ENCODE data around the gene NELFCD. TPM values are rescaled to one million over a fixed set of nuclear protein-coding genes. Genes with fewer than 3 reads are reported as not detected.

NELFCD gene
- polyA plus RNA-seq, 1 donor from 2014 or later: 88.7 TPM

DNA sequence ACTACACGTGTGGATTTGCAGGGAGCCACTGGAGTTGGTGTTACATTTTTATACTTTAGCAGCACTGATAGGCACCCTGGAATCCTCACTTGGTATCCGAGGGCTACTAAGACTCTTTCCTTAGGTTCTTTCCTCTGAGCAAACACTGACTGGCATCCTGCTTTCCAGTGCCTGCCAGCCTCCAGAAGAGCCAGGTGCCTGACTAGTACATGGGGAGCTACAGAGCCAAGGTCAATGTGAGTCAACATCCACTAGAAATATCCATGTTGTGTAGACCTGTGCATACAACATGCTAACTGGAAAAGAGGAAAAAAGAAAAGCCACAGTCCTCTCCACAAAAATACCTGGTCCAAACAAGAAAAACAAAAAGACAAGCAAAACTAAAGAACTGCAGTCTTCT lies 44.0 kb downstream of the NELFCD start:
- Histone ChIP-seq H3K36me3 (ENCODE audit: insufficient read depth, low read length) (peaks cover 16% of the 10 kb centered on the region), H3K79me2 (replicated peaks; ENCODE audit: insufficient read depth, low read length) (peaks cover 33% of the 10 kb centered on the region), H3K9me3 (ENCODE audit: low read length) (no peaks in the 10 kb centered on the region), H3K9ac (ENCODE audit: low read length) (no peak overlapping the region), H3K27ac (ENCODE audit: low read length) (no peak overlapping the region), H4K20me1 (ENCODE audit: insufficient read depth) (no peaks in the 10 kb centered on the region), H3K4me2 (ENCODE audit: low read length) (no peak overlapping the region), H3K9me2 (ENCODE audit: insufficient read depth, low read length) (no peaks in the 10 kb centered on the region), H3K27me3 (ENCODE audit: insufficient read depth, low read depth, low read length) (no peaks in the 10 kb centered on the region), H3K4me3 (ENCODE audit: low read length) (no peak overlapping the region), H3F3A (ENCODE audit: insufficient read depth, low read length, poor library complexity, severe bottlenecking) (no peaks in the 10 kb centered on the region), H2AFZ (ENCODE audit: low read depth, low read length) (no peak overlapping the region)
- TF ChIP-seq EP300 (conservative IDR thresholded peaks at IDR 0.05; ENCODE audit: poor library complexity, severe bottlenecking): no peak
- no peak for TF ChIP-seq MXI1 (conservative IDR thresholded peaks at IDR 0.05; ENCODE audit: poor library complexity, severe bottlenecking)
- no peak for TF ChIP-seq TAF1 (IDR thresholded peaks at IDR 0.05; ENCODE audit: low read depth)

DNA sequence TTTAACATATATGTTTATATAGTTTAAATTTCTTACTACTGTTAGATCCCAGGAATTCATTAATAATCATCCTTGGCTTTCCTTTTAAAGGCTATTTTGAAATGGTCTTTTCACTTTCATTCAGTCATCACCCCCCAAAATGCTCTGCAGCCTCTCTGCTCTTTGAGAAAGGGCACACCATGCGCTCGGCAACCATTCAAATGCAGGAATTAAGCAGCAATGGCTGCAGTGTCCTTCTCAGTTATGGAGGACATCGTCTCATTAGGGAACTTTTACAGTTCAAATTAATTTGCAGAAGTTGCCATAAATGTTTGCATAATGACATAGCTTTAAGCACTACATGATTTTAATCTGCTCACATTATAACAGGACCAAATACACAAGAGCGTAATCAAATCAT lies 44.5 kb downstream of the NELFCD start:
- Histone ChIP-seq H2AFZ (ENCODE audit: low read depth, low read length) (no peak overlapping the region), H3K9me2 (ENCODE audit: insufficient read depth, low read length) (no peaks in the 10 kb centered on the region), H3K27me3 (ENCODE audit: insufficient read depth, low read depth, low read length) (no peaks in the 10 kb centered on the region), H3K9me3 (ENCODE audit: low read length) (no peaks in the 10 kb centered on the region), H3K9ac (ENCODE audit: low read length) (no peak overlapping the region), H3K27ac (ENCODE audit: low read length) (no peak overlapping the region), H3K4me3 (ENCODE audit: low read length) (no peak overlapping the region), H4K20me1 (ENCODE audit: insufficient read depth) (no peaks in the 10 kb centered on the region), H3F3A (ENCODE audit: insufficient read depth, low read length, poor library complexity, severe bottlenecking) (no peaks in the 10 kb centered on the region), H3K79me2 (replicated peaks; ENCODE audit: insufficient read depth, low read length) (peaks cover 33% of the 10 kb centered on the region), H3K36me3 (ENCODE audit: insufficient read depth, low read length) (peaks cover 16% of the 10 kb centered on the region), H3K4me2 (ENCODE audit: low read length) (no peak overlapping the region)
- TF ChIP-seq POLR2AphosphoS5 (IDR thresholded peaks at IDR 0.05) (no peak), TAF1 (IDR thresholded peaks at IDR 0.05; ENCODE audit: low read depth) (no peak), RAD21 (conservative IDR thresholded peaks at IDR 0.05) (no peak), SMC3 (conservative IDR thresholded peaks at IDR 0.05; ENCODE audit: poor library complexity) (no peak), EP300 (conservative IDR thresholded peaks at IDR 0.05; ENCODE audit: poor library complexity, severe bottlenecking) (no peak), MXI1 (conservative IDR thresholded peaks at IDR 0.05; ENCODE audit: poor library complexity, severe bottlenecking) (no peak), EZH2 (IDR thresholded peaks at IDR 0.05; ENCODE audit: borderline replicate concordance, insufficient read depth, low read length, poor library complexity, severe bottlenecking) (no peak)
- TF ChIP-seq, protein P1, sequence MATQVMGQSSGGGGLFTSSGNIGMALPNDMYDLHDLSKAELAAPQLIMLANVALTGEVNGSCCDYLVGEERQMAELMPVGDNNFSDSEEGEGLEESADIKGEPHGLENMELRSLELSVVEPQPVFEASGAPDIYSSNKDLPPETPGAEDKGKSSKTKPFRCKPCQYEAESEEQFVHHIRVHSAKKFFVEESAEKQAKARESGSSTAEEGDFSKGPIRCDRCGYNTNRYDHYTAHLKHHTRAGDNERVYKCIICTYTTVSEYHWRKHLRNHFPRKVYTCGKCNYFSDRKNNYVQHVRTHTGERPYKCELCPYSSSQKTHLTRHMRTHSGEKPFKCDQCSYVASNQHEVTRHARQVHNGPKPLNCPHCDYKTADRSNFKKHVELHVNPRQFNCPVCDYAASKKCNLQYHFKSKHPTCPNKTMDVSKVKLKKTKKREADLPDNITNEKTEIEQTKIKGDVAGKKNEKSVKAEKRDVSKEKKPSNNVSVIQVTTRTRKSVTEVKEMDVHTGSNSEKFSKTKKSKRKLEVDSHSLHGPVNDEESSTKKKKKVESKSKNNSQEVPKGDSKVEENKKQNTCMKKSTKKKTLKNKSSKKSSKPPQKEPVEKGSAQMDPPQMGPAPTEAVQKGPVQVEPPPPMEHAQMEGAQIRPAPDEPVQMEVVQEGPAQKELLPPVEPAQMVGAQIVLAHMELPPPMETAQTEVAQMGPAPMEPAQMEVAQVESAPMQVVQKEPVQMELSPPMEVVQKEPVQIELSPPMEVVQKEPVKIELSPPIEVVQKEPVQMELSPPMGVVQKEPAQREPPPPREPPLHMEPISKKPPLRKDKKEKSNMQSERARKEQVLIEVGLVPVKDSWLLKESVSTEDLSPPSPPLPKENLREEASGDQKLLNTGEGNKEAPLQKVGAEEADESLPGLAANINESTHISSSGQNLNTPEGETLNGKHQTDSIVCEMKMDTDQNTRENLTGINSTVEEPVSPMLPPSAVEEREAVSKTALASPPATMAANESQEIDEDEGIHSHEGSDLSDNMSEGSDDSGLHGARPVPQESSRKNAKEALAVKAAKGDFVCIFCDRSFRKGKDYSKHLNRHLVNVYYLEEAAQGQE (IDR thresholded peaks at IDR 0.05; ENCODE audit: borderline replicate concordance): no peak
- TF ChIP-seq, protein P2, sequence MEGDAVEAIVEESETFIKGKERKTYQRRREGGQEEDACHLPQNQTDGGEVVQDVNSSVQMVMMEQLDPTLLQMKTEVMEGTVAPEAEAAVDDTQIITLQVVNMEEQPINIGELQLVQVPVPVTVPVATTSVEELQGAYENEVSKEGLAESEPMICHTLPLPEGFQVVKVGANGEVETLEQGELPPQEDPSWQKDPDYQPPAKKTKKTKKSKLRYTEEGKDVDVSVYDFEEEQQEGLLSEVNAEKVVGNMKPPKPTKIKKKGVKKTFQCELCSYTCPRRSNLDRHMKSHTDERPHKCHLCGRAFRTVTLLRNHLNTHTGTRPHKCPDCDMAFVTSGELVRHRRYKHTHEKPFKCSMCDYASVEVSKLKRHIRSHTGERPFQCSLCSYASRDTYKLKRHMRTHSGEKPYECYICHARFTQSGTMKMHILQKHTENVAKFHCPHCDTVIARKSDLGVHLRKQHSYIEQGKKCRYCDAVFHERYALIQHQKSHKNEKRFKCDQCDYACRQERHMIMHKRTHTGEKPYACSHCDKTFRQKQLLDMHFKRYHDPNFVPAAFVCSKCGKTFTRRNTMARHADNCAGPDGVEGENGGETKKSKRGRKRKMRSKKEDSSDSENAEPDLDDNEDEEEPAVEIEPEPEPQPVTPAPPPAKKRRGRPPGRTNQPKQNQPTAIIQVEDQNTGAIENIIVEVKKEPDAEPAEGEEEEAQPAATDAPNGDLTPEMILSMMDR (IDR thresholded peaks at IDR 0.05; ENCODE audit: poor library complexity, severe bottlenecking): no peak
